B cell (primary cell): Measurements from ENCODE around the gene FUOM.
"Not testable (repeated sequence)": the region's sequence is repeated elsewhere in the genome, so short reads cannot be mapped to it uniquely, and the experiment has no call there.

Source experiments
- EZH2 ChIP-seq: IDR thresholded peaks from 2 replicates; pipeline ENCODE4 v1.6.1; 2012; ENCODE audit warnings: borderline replicate concordance, low read depth, mild to moderate bottlenecking, moderate library complexity, low read length; ENCODE audit not compliant: insufficient read depth, poor library complexity, severe bottlenecking
- TF ChIP-seq, protein P1 (sequence below): fragments of 200-600 bp; IDR thresholded peaks from one replicate; pipeline ENCODE4 v1.8.0; 2022; ENCODE audit warnings: antibody characterized with exemption, mild to moderate bottlenecking

DNA sequence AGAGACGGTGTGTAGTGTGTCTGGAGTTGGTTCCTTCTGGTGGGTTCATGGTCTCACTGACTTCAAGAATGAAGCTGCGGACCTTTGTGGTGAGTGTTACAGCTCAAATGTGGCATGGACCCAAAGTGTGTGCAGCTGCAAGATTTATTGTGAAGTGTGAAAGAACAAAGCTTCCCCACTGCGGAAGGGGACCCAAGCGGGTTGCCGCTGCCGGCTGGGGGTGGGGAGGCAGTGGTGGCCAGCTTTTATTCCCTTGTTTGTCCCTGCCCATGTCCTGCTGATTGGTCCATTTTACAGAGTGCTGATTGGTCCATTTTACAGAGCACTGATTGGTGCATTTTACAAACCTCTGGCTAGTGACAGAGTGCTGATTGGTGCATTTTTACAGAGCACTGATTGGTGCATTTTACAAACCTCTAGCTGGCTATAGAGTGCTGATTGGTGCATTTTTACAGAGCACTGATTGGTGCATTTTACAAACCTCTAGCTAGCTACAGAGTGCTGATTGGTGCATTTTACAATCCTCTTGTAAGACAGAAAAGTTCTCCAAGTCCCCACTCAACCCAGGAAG is 36.9 kb downstream of the FUOM start:
- TF ChIP-seq EZH2: not testable (repeated sequence)
- TF ChIP-seq, protein P1, sequence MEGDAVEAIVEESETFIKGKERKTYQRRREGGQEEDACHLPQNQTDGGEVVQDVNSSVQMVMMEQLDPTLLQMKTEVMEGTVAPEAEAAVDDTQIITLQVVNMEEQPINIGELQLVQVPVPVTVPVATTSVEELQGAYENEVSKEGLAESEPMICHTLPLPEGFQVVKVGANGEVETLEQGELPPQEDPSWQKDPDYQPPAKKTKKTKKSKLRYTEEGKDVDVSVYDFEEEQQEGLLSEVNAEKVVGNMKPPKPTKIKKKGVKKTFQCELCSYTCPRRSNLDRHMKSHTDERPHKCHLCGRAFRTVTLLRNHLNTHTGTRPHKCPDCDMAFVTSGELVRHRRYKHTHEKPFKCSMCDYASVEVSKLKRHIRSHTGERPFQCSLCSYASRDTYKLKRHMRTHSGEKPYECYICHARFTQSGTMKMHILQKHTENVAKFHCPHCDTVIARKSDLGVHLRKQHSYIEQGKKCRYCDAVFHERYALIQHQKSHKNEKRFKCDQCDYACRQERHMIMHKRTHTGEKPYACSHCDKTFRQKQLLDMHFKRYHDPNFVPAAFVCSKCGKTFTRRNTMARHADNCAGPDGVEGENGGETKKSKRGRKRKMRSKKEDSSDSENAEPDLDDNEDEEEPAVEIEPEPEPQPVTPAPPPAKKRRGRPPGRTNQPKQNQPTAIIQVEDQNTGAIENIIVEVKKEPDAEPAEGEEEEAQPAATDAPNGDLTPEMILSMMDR: not testable (repeated sequence)
